GM12878 (cell line): ENCODE measurements around the gene LAMA2. TPM values are rescaled to one million over a fixed set of nuclear protein-coding genes. Genes with fewer than 3 reads are reported as not detected.

Source experiments
- ATAC-seq: fragments of 200-7000 bp; cut with Tn5 transposase; 3 replicates; pipeline ENCODE4 v1.9.1; 2020; ENCODE audit warnings: mild to moderate bottlenecking, moderate library complexity
- BruUV-seq: library from RNA; stranded (reverse); fragments of 400-500 nt; replicated peaks from 2 replicates; lab custom pipeline; 2021; lab: Mats Ljungman, UMichigan
- CTCF ChIA-PET: fragments of 300-600 bp; sonication (Branson Sonifier 250); formaldehyde crosslinking; extraction: SDS; loops from one replicate; lab custom pipeline; 2021; ENCODE audit warnings: inconsistent platforms; lab: Yijun Ruan, JAX
- POLR2A ChIA-PET: fragments of 350-600 bp; formaldehyde crosslinking; extraction: SDS; loops from one replicate; lab custom pipeline; 2021; ENCODE audit warnings: inconsistent platforms; lab: Charles Lee
- RAD21 ChIA-PET: fragments of 300-600 bp; sonication (Branson Sonifier 250); formaldehyde crosslinking; loops from one replicate; lab custom pipeline; 2023; ENCODE audit warnings: antibody characterized with exemption; ENCODE audit not compliant: unreplicated experiment; lab: Charles Lee
- SMC1A ChIA-PET: fragments of 300-600 bp; sonication (Branson Sonifier 250); formaldehyde crosslinking; loops from one replicate; lab custom pipeline; 2023; ENCODE audit not compliant: unreplicated experiment, uncharacterized antibody; lab: Charles Lee
- DNase-seq: peaks from one replicate; pipeline ENCODE4 v3.0.0-alpha.2; 2011; ENCODE audit warnings: low read depth, low spot score
- FAIRE-seq: peaks from 3 replicates; lab custom pipeline; 2011; peaks lifted over from hg19 to GRCh38; lab: Jason Lieb, UNC
- H2AFZ ChIP-seq: 2 replicates; pipeline ENCODE4 v1.6.0; 2011; ENCODE audit warnings: low read depth, low read length, control low read depth; ENCODE audit not compliant: control insufficient read depth
- H3K27ac ChIP-seq: 2 replicates; pipeline ENCODE4 v1.5.1; 2011; ENCODE audit warnings: control low read depth; ENCODE audit not compliant: control insufficient read depth, insufficient read depth
- H3K27me3 ChIP-seq, 2 experiments: replicated peaks in 1 of 2; 2 replicates each; pipeline versions ENCODE4 v1.6.0 to v1.6.1; 2011; ENCODE audit warnings: low read length in 1 of 2; ENCODE audit not compliant: control insufficient read depth in 2 of 2, insufficient read depth in 2 of 2
- H3K36me3 ChIP-seq, 2 experiments: 2 replicates each; pipeline ENCODE4 v1.5.1; 2011; ENCODE audit warnings: low read length in 1 of 2; ENCODE audit not compliant: control insufficient read depth in 2 of 2, insufficient read depth in 2 of 2
- H3K4me1 ChIP-seq: 2 replicates; pipeline ENCODE4 v1.6.1; 2011; ENCODE audit warnings: mild to moderate bottlenecking, low read length, moderate library complexity, mixed read lengths; ENCODE audit not compliant: control insufficient read depth, insufficient read depth
- H3K4me2 ChIP-seq: 2 replicates; pipeline ENCODE4 v1.6.0; 2011; ENCODE audit warnings: control low read depth; ENCODE audit not compliant: control insufficient read depth, insufficient read depth
- H3K4me3 ChIP-seq: fragments of 200-600 bp; sonication (generic); 2 replicates; pipeline ENCODE4 v1.5.1; 2016
- H3K79me2 ChIP-seq: 2 replicates; pipeline ENCODE4 v1.6.0; 2011; ENCODE audit warnings: low read length; ENCODE audit not compliant: control insufficient read depth, insufficient read depth
- H3K9ac ChIP-seq: 2 replicates; pipeline ENCODE4 v1.8.0; 2011; ENCODE audit warnings: low read length, control low read depth, mixed read lengths; ENCODE audit not compliant: control insufficient read depth, insufficient read depth
- H3K9me3 ChIP-seq: replicated peaks from 3 replicates; pipeline ENCODE4 v1.5.1; 2011; ENCODE audit warnings: mild to moderate bottlenecking, low read length; ENCODE audit not compliant: control insufficient read depth, insufficient read depth
- H4K20me1 ChIP-seq: 2 replicates; pipeline ENCODE4 v1.6.0; 2011; ENCODE audit not compliant: control insufficient read depth, insufficient read depth
- CBX5 ChIP-seq: sonication (generic); IDR thresholded peaks from 2 replicates; pipeline ENCODE4 v1.6.1; 2016; ENCODE audit warnings: low read depth, moderate library complexity, mild to moderate bottlenecking, inconsistent platforms
- CEBPB ChIP-seq, 2 experiments: fragments of 150-350 bp in 1 of 2; IDR thresholded peaks; 2 replicates each; pipeline ENCODE4 v1.6.1; 2012 to 2014; ENCODE audit warnings: low read depth in 2 of 2, low read length in 2 of 2, borderline replicate concordance in 1 of 2, inconsistent platforms in 1 of 2
- FOXK2 ChIP-seq: fragments of 450-650 bp; IDR thresholded peaks from 2 replicates; pipeline ENCODE4 v1.6.1; 2017; ENCODE audit warnings: mild to moderate bottlenecking, moderate library complexity
- IKZF1 ChIP-seq: fragments of 450-650 bp; conservative IDR thresholded peaks from 2 replicates; pipeline ENCODE4 v1.6.1; 2017; ENCODE audit warnings: antibody characterized with exemption, mild to moderate bottlenecking
- JUNB ChIP-seq: IDR thresholded peaks from 2 replicates; pipeline ENCODE4 v1.6.1; 2016; ENCODE audit warnings: antibody characterized with exemption, mild to moderate bottlenecking
- MEF2A ChIP-seq: IDR thresholded peaks from 2 replicates; pipeline ENCODE4 v1.6.1; 2011; ENCODE audit warnings: low read depth, mild to moderate bottlenecking, low read length, moderate library complexity; ENCODE audit not compliant: insufficient read depth
- NRF1 ChIP-seq: conservative IDR thresholded peaks from 2 replicates; pipeline ENCODE4 v1.6.1; 2011; ENCODE audit warnings: mild to moderate bottlenecking, low read depth, low read length, improper control_type of control experiment
- RELA ChIP-seq: fragments of 450-650 bp; IDR thresholded peaks from 2 replicates; pipeline ENCODE4 v1.8.0; 2014; ENCODE audit warnings: borderline replicate concordance; ENCODE audit not compliant: partially characterized antibody
- RUNX3 ChIP-seq: IDR thresholded peaks from 2 replicates; pipeline ENCODE4 v1.6.1; 2012; ENCODE audit warnings: low read length, inconsistent platforms
- SP1 ChIP-seq: IDR thresholded peaks from one replicate; pipeline ENCODE4 v1.6.1; 2011; ENCODE audit warnings: low read depth, low read length
- STAT1 ChIP-seq: fragments of 450-650 bp; conservative IDR thresholded peaks from 2 replicates; pipeline ENCODE4 v1.6.1; 2014; ENCODE audit warnings: antibody characterized with exemption, mild to moderate bottlenecking
- STAT3 ChIP-seq: IDR thresholded peaks from 2 replicates; pipeline ENCODE4 v1.6.1; 2011; ENCODE audit warnings: low read depth, low read length, improper control_type of control experiment
- ZNF274 ChIP-seq: IDR thresholded peaks from one replicate; pipeline ENCODE4 v1.8.0; 2011; ENCODE audit not compliant: insufficient read length, insufficient read depth
- ZZZ3 ChIP-seq: IDR thresholded peaks from 2 replicates; pipeline ENCODE4 v1.6.1; 2011; ENCODE audit warnings: low read depth; ENCODE audit not compliant: control insufficient read depth, insufficient read length
- WGBS: methylation state at CpG from one replicate; pipeline ENCODE4 v1.1.6; 2016; ENCODE audit warnings: low lambda C conversion rate; ENCODE audit not compliant: insufficient replicate concordance, insufficient coverage; ENCODE audit errors: missing lambda C conversion rate; 5-methylcytosine and 5-hydroxymethylcytosine counted together
- in situ Hi-C: fragments of 300-500 bp; cut with MboI; formaldehyde crosslinking; loops from 9 replicates; pipeline ENCODE4 v1.14.3; 2018; ENCODE audit warnings: mixed read lengths
- intact Hi-C: fragments of 100-400 bp; cut with micrococcal nuclease; formaldehyde crosslinking; loops from one replicate; pipeline ENCODE4 v1.14.2; 2022; ENCODE audit not compliant: unreplicated experiment
- polyA plus RNA-seq, 11 experiments: library from polyadenylated mRNA; depleted of rRNA in 4 of 11; unstranded in 6 of 11; stranded (reverse) in 5 of 11; fragments of >200 nt; fragmentation: Nextera tagmentation in 4 of 11; fragmentation: Illumina TruSeq in 1 of 11; extraction: Ambion mirVana in 4 of 11; extraction: Trizol in 1 of 11; gene quantifications; 1 replicate in 1 of 11; 2 replicates in 10 of 11; pipeline versions ENCODE4 v1.2.1 to v1.2.3, GENCODE V29; 2011 to 2016; ENCODE audit warnings: inconsistent platforms in 2 of 11, missing spikeins in 2 of 11, low read depth in 1 of 11
- total RNA-seq, 4 experiments: library from RNA; depleted of rRNA in 3 of 4; stranded (reverse); fragments of >200 nt in 3 of 4; fragmentation: Illumina TruSeq in 1 of 4; extraction: Trizol in 1 of 4; gene quantifications; 2 replicates each; pipeline versions ENCODE4 v1.2.1 to v1.2.3, GENCODE V29; 2013 to 2021
- TF ChIP-seq, protein P1 (sequence below): IDR thresholded peaks from 2 replicates; pipeline ENCODE4 v1.6.1; 2012; ENCODE audit warnings: low read depth, low read length, improper control_type of control experiment

LAMA2 gene
- total and polyA plus RNA-seq, 10 of the 15 experiments (the other 5 are each of a cell fraction or from before 2014, with no cell fraction given): 0.04 to 2.0 (median 0.37) TPM; not detected in 1

DNA sequence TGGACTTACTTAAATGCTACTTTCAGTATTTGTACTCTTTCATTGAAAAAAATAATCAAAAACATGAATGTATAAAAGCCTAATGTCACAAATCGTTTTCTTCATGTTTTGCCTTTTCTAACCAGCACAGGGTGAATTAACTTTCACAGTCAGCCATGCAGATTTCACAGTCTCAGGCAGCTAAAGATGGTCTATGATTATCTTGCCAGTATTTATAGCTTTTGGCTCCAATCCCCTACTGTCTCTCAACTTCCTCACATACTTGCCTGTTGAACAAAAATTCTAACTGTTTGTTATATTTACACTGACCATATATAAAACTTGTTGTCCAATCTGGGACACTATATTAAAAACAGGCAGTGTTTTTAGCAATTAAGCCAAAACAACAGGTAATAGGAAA is 468.9 kb downstream of the LAMA2 start (continued):
- TF ChIP-seq, protein P1, sequence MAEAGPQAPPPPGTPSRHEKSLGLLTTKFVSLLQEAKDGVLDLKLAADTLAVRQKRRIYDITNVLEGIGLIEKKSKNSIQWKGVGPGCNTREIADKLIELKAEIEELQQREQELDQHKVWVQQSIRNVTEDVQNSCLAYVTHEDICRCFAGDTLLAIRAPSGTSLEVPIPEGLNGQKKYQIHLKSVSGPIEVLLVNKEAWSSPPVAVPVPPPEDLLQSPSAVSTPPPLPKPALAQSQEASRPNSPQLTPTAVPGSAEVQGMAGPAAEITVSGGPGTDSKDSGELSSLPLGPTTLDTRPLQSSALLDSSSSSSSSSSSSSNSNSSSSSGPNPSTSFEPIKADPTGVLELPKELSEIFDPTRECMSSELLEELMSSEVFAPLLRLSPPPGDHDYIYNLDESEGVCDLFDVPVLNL: no peak
- TF ChIP-seq RELA: no peak
- no peak for TF ChIP-seq CBX5
- no peak for TF ChIP-seq ZZZ3
- no peak for TF ChIP-seq IKZF1
- TF ChIP-seq FOXK2: no peak
- no peak for TF ChIP-seq STAT3
- no peak for TF ChIP-seq ZNF274
- TF ChIP-seq RUNX3: no peak

DNA sequence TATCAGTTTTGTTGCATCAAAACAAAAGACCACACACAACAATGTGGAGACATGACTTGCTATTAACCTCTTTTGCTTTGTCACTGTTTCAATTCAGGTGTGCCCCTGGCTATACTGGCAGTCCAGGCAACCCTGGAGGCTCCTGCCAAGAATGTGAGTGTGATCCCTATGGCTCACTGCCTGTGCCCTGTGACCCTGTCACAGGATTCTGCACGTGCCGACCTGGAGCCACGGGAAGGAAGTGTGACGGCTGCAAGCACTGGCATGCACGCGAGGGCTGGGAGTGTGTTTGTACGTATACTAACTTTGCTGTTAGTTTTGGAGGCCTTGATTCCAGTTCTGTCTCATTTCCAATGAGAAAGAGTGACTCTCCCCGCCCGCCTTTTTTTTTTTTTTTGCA is 470.1 kb downstream of the LAMA2 start:
- Histone ChIP-seq H3K4me1 (no peaks in the 10 kb centered on the region), H3K27me3 (no peaks in the 10 kb centered on the region), H3K79me2 (no peaks in the 10 kb centered on the region), H3K27ac (no peak overlapping the region), H2AFZ (no peak overlapping the region), H3K9ac (no peak overlapping the region), H3K4me3 (no peak overlapping the region), H3K9me3 (no peaks in the 10 kb centered on the region), H4K20me1 (no peaks in the 10 kb centered on the region), H3K4me2 (no peak overlapping the region), H3K36me3 (no peaks in the 10 kb centered on the region)
- ChIA-PET RAD21 (no interaction called here), CTCF (no interaction called here), SMC1A (no interaction called here), POLR2A (no interaction called here)
- WGBS: 52% methylated on average over 9 of the region's 9 CpGs
- DNase-seq: no peak
- FAIRE-seq: no peak
- no TSS peak for BruUV-seq
- in situ Hi-C loops (no loop called here), intact Hi-C loops (no loop called here)
- no peak for TF ChIP-seq MEF2A
- no peak for TF ChIP-seq SP1
- no peak for TF ChIP-seq STAT1
- TF ChIP-seq JUNB: no peak
- TF ChIP-seq NRF1: no peak
- no peak for TF ChIP-seq CEBPB (IDR thresholded peaks at IDR 0.05; ENCODE audit: borderline replicate concordance in 1 of 2, low read depth in 2 of 2, low read length in 2 of 2)
- ATAC-seq: no peak
